GM18502 (cell line): Measurements from ENCODE around the gene CTPS1.

Experiments
- ATAC-seq: cut with Tn5 transposase; IDR thresholded peaks from one replicate; pipeline ENCODE4 v1.9.1; 2021; ENCODE audit warnings: mild to moderate bottlenecking; ENCODE audit not compliant: unreplicated experiment, poor library complexity

Gene CTPS1, protein sequence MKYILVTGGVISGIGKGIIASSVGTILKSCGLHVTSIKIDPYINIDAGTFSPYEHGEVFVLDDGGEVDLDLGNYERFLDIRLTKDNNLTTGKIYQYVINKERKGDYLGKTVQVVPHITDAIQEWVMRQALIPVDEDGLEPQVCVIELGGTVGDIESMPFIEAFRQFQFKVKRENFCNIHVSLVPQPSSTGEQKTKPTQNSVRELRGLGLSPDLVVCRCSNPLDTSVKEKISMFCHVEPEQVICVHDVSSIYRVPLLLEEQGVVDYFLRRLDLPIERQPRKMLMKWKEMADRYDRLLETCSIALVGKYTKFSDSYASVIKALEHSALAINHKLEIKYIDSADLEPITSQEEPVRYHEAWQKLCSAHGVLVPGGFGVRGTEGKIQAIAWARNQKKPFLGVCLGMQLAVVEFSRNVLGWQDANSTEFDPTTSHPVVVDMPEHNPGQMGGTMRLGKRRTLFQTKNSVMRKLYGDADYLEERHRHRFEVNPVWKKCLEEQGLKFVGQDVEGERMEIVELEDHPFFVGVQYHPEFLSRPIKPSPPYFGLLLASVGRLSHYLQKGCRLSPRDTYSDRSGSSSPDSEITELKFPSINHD

DNA sequence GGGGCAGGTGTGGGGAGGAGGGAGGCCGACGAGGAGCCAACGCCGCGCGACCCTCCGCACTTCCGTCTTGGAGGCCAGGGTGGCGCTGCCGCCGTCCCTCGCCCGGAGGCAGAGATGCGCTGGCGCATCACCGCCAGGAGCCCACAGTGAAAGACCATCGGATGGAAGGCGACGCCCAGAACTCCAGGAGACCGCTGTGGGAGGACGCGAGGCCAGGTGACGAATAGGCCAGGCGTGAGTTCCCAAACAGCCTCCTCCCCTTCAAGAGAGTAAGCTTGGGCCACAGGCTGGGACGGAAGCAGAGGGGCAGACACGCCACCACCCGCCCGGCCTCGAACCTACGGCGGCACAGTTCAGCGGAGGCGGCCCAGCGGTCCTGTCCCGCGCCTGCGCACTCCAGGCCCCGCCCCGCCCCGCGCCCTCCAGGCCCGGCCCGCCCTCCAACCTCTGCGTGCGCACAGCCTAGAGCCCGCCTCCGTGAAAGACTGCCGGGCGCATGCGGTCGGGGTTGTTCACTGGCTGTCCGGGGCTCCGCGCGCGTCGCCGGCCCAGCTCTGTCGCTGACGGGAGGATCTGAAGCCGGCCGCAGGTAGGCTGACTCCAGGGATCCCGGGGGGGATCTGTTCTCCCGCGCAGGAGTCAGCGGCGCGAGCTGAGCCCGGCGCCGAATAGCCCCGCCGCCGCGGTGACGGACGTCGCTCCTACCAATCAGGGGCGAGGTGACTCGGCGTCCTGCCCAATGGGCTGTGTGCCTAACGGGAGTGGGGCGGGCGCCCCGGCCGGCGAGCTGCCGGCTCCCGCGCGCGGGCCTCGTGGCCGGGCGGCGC, at the start of gene CTPS1:
Gene CTPS1, plus strand, starts transcription at position 456 of the 827 bp plus-strand sequence. CDS start 3,595 bp downstream, outside the sequence.
- peak; percentile 86 for ATAC-seq

DNA sequence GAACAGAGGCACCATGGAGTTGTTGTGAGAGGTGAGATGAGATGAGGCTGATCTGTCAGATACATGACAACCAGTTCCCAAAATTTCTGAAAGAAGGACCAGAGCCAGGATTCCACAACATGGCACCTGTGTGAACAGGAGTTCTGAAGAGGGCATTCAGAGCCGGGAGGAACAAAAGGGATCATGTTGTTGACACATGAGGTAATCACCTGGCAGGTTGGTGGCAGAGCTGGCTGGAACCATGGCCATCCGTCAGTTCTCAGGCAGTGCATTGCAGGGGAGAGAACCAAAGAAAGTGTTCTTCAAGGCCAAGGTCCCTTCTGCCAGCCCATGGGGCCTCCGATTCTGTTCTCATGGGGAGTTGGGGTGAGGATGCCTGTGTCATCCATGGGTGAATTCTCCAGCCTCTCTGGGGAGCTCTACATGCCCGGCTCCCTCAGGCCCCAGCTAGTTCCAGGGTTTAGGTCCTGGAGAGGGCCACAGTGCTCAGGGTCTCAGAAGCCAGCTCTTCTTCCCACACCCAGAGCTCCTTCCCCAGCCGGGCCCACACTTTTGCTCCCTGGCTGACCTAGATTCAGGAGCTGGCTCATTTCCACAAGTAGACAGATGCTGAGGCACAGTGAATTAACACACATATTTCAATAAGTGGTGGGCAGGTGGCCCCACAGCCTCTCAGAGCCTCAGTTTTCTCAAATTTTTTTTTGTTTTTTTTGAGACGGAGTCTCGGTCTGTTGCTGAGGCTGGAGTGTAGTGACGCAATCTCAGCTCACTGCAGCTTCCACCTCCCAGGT, 49.1 kb upstream of the CTPS1 start:
- ATAC-seq: no peak

DNA sequence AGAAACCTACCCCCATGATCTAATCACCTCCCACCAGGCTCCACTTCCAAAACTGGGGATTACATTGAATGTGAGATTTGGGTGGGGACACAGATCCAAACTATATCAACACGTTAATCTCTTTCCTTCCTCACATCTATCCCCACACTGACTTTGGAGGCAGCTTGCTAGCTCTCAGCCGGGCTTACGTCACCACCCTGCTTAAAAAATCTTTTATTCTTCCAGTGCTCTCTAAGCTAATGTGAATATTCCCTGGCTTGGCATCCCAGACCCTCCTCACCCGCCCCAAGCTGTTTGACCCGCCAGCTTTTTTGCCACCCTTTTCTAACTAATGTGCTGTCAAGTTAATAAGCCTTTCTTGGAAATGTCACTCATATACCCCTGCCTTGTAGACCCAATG, 47.9 kb upstream of the CTPS1 start:
- ATAC-seq: no peak

DNA sequence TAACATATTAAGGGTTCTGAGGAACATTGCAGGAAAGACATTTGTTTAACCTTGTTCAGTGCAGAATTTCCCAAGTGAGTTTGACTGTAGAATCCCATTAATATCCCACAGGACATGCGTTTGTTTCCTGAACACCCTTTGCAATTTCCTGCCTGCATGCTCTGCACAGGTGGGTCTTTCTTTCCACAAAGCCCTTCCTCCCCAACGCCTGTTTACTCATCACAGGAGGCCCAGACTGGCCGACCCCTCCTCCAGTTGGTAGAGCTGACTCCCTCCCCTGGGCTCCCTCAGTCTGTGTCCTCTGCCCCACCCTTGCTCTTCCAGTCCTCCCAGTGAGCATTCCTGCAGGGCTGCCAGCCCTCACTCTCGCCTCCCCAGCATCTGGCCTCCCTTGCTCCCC, 47.5 kb upstream of the CTPS1 start:
- no peak for ATAC-seq

DNA sequence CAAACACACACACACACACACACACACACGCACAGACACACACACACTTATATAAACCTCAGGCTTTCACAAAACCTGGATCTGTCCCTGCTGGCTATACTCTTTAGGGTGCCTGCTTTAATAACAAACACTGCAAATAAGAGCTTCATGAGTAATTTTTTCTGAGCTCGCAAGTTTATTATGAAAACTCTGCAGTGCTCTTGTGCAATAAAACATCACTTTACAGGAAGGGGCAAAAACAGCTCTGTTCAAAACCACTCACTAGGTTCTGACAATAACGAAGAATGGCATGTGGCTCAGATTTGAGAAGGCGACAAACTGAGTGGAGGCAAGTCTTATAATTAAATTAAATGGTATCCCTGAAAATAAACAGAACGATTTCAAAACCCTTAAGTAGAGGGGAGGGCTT, 42.6 kb upstream of the CTPS1 start:
- no peak for ATAC-seq

DNA sequence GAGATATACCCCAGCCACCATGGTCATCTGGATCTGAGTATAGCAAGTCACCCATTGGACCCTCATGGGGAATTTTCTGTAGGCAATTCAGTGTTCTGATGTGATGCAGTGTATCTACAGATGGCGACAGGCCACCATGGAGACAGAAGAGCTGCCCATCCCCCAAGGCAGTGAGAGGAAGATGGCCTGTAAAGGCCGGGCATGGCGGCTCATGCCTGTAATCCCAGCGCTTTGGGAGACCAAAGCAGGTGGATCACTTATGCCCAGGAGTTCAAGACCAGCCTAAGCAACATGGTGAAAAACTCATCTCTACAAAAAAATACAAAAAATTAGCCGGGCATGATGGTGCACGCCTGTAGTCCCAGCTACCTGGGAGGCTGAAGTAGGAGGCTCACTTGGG, 41.1 kb upstream of the CTPS1 start:
- no peak for ATAC-seq

DNA sequence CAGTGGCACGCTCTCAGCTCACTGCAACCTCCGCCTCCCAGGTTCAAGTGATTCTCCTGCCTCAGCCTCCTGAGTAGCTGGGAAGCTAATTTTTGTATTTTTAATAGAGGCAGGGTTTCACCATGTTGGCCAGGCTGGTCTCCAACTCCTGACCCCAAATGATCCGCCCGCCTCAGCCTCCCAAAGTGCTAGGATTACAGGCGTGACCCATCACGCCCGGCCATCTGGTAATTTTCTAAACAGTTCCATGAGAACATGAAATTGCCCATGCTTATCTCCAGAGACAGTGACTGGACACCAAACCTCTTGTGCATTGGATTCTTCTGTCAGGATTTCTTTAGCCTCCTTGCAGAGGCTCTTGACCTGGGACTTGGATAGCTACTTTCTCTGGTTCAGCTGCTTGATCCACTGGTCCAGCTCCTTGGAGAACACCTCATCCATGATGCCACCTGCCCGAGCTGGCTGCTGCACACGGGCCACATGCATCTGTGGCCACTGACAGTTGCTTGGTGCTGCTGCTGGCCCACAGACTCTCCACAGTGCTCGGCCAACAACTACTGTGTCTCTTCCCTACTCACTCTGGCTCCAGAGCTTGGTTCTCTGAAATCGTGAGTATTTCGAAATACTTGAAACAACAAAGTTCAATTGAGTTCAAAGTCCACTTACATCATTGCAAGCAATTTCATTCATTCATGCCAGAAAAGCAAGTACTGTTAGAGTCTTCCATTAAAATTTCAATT, 40.0 kb upstream of the CTPS1 start:
- no peak for ATAC-seq

DNA sequence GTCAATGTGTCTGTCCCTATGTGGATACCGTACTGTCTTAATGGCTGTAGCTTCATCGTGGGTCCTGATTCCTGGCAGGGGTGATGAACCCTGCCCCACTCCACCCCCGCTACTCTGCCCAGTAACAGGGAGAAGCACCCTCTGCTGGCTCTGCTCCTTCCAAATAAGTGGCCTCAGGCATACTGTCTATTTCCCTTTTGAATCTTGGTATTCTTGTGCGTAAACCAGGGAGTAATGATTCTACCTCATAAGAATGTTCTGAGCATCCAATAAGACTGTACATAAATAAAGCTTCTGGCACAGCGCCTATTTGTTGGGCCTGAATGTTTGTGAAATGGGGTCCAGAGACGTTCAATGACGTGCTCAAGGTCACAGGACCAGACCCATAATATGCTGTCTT, 35.2 kb upstream of the CTPS1 start:
- no peak for ATAC-seq

DNA sequence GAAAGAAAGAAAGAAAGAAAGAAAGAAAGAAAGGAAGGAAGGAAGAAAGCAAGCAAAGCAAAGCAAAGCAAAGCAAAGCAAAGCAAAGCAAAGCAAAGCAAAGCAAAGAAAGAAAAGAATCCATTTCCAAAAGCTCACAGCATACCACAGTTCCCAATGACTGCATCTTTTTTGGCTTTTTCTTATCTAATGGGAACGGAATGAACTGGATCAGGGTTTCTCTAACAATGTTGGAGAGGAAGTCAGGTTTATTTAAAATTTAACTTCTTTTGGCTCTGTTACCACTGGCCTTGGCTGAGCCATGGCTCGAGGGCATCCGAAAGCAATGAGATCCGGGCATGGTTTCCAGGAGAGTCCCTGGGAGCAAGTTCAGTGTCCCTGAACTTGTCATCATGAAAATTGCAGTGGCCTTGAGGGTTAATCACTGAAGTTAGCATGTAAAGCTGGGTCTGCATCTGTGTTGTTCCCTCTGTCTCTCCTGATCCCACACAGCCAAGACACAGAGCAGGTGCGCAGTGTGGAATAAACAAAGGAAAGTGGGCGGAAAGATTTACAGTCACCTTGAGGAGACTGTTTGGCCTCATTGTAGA, 34.6 kb upstream of the CTPS1 start:
- ATAC-seq: no peak

DNA sequence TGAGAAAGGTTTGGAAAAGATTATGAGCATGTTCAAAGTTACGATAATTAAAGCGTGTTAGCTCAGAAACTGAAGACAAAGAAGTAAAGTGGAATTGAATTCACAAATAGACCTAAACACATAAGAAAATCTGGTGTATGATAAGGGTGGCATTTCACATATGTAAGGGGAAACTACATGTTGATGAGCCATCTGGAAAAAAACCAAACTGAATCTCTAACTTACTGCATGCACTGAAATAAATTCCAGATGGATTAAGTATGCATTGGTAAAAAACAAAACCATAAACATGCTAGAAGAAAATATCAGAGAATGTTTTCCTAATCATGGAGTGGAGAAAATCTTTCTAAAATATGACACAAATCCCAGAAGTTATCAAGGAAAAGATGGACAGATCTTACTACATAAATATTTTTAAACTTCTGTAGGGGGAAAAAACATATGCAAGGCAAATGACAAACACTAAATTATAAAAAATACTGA, 34.0 kb upstream of the CTPS1 start:
- no peak for ATAC-seq

DNA sequence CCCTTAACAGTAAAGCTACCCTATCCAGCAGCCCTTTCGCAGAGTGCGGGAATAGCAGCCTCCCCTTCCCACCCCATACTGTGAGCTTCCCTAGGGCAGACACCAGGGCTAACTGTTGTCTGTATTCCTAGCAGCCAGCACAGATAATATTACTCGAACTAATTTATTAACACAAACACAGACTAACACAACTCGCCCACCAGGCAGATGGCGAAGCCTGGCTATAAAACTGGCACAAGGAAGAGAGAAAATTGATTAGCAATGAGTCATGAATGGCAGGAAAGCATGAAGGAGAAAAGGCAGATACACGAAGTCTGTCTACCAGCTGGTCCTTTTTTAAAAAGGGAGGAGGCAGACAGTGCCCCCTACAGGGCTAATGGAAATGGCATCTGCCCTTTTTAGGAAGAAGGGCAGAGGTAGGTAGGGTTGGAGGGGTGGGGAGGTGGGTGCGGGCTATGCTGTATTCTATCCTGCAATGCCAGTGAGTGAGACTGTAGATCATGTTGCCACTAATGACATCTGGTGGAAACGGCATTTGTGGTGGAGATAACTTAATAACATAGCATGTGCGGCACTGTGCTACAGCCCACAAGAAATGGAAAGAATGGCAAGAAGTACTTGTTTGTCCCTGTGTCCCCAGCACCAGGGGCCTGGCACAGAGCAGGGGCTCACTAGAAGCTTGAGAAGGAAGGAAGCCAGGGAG, 30.6 kb upstream of the CTPS1 start:
- no peak for ATAC-seq

DNA sequence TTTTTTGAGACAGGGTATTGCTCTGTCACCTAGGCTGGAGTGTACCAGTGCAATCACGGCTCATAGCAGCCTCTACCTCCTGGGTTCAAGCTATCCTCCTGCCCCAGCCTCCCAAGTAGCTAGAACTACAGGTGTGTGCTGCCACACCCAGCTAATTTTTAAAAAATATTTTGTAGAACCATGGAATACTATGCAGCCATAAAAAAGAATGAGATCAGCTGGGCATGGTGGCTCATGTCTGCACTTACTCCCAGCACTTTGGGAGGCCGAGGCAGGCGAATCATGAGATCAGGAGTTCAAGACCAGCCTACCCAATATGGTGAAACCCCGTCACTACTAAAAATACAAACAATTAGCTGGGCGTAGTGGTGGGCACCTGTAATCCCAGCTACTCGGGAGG, 29.9 kb upstream of the CTPS1 start:
- no peak for ATAC-seq

DNA sequence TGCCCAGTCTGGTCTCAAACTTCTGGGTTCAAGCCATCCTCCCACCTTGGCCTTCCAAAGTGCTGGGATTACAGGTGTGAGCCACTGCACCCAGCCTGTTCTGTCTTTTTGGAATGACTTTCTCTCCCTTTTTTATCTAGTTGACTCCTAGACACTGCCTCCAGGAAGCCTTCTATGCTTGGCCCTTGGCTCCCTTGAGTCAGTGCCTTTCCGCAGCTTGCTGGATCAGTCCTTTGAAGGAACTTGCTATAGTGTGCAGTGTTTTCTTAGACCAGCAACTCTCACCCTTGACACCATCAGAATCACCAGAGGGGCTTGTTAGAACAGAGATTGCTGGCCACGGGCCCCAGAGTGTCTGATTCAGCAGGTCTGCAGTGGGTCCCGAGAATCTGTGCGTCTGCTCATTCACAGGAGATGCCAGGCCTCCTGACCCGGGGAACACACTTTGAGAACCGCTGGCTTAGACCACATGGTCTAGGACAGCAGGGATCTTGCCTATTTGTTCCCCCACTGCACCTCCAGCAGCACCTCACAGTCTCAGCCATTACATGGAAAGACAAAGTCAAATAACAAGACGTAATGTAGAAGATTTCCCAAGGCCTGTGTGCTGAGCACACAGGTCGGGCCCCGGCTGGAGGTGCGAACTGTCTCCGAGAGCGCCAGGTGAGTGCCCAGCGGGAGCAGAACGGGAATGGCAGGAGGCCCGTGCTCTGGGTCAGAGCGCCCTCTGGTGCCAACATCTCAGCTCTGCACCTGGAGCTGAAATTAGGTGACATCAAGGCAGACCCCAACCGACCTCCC, 27.4 kb upstream of the CTPS1 start:
- no peak for ATAC-seq

DNA sequence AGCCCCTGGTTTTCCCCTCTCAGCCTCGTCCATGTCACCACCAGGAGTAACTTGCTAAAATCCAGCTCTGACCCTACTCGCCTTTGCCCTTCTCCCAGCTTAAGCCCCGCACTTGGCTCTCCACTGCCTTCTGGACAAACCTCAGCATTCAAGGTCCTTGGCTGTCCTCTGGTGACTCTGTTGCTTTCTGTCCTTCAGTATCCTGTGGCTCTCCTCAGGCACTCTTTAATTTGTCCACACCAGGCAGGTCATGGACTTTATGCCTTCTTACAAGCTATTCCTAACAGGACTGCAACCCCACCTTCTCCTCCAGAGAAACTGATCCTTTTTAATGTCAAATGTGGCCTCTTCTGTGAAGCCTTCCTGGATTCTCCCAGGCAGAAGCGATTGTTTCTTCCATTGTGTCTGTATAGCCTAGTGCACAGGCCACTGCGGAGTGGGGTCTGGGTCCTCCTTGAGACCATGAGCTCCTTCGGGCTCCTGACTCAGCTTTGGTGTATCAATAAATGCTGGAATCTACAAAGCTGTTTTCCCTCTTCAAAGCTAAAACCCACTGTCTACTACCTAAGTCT, 26.7 kb upstream of the CTPS1 start:
- no peak for ATAC-seq

DNA sequence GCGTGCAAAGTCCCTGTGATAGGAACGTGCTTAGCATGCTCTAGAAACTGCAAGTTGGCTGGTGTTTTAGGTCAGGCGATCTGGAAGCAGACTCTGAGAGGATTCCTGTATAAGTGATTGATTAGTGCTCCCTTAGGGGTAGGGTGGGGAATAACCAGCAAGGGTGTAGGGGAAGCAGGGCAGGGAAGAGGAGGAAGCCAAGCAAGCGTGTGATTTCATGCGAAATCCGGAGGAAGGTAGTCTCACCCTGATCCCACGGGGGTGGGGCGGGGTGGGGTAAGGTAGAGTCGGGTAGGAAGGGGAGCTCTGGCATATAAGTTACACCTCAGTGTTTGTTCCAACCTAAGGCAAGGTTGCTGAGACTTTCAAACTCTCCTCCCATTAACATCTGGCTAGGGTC, 24.9 kb upstream of the CTPS1 start:
- no peak for ATAC-seq

DNA sequence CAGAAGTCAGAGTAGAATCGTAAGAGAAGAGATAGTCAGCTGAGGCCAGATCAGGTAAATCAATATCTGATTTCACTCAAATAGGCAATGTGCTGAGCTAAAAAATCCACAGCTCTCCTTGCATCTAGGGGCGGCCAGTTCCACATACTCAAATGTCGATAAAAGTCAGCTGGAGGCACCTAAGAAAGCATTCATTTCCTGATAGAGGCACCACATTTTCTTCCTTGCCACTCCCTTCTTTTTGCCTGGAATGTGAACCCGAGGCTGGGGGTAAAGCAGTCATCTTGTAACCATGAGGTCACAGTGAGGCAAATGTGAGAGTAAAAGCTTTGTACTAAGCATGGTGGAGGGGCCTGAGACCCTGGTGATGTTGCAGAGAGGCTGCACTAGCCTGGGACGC, 24.2 kb upstream of the CTPS1 start:
- no peak for ATAC-seq

DNA sequence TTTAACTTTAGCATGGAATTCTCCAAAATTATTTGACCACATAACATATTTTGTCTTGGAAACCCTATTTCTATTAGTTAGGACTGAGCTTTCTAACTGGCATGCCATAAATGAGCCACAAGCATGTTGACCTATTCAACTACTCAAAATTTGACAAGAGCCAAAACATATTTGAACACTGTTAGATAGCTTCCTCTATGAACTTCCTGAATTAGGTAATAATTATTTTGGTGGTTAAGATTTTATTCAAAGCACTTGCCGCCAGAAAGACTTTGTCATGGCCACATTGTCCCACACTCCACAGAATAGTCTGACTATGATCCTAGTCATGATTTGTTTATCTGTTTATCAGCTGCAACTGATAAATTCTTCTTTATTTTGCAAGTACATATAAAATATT, 23.1 kb upstream of the CTPS1 start:
- ATAC-seq: no peak

DNA sequence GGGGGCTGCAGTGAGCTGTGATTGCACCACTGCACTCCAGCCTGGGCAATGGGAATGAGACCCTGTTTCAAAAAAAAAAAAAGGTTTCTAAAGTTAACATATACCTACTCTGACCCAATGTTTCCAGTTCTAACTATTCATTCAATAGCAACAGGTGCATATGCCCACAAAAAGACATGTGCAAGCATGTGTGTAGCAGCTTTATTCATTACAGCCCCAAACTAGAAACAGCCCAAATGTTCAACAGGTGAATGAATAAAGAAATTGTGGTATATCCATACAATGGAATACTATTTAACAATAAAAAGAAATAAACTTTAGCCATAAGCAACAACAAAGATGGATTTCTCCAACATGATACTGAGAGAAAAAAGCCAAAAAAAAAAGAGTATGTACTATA, 21.3 kb upstream of the CTPS1 start:
- no peak for ATAC-seq
